AG09309 (cell line): ENCODE measurements around the gene B9D2.

Experiments used
- DNase-seq: peaks from one replicate; pipeline ENCODE4 v3.0.0-alpha.2; 2010; ENCODE audit warnings: low read depth
- H3K4me3 ChIP-seq: 2 replicates; pipeline ENCODE4 v1.5.1; 2011; ENCODE audit warnings: mild to moderate bottlenecking, low read depth, low read length, moderate library complexity; ENCODE audit not compliant: control insufficient read depth
- TF ChIP-seq, protein P1 (sequence below): IDR thresholded peaks from 2 replicates; pipeline ENCODE4 v1.5.1; 2011; ENCODE audit warnings: mild to moderate bottlenecking, low read depth, low read length, inconsistent platforms; ENCODE audit not compliant: insufficient read depth, control insufficient read depth; ENCODE audit errors: missing control alignments

B9D2 gene

DNA sequence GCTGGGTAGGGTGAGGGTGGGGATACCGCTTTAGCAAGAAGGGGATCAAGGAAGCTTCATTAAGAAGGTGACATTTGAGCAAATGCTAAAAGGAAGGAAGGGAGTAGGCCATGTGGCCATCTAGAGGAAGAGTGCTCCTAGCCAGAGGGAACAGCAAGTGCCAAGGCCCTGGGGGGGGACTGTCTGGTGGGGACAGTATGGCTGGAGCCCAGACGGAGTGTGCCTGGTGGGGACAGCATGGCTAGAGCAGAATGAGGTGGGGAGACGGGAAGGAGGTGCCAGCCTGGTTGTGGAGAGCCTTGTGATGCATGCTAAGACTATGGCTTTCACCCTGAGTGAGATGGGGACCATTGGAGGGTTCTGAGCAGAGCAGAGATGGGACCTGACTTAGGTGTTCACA, 8.1 kb downstream of the B9D2 start:
- DNase-seq, result no peak
- H3K4me3 ChIP-seq, result no peak overlapping the region
- TF ChIP-seq, protein P1, sequence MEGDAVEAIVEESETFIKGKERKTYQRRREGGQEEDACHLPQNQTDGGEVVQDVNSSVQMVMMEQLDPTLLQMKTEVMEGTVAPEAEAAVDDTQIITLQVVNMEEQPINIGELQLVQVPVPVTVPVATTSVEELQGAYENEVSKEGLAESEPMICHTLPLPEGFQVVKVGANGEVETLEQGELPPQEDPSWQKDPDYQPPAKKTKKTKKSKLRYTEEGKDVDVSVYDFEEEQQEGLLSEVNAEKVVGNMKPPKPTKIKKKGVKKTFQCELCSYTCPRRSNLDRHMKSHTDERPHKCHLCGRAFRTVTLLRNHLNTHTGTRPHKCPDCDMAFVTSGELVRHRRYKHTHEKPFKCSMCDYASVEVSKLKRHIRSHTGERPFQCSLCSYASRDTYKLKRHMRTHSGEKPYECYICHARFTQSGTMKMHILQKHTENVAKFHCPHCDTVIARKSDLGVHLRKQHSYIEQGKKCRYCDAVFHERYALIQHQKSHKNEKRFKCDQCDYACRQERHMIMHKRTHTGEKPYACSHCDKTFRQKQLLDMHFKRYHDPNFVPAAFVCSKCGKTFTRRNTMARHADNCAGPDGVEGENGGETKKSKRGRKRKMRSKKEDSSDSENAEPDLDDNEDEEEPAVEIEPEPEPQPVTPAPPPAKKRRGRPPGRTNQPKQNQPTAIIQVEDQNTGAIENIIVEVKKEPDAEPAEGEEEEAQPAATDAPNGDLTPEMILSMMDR, result no peak

DNA sequence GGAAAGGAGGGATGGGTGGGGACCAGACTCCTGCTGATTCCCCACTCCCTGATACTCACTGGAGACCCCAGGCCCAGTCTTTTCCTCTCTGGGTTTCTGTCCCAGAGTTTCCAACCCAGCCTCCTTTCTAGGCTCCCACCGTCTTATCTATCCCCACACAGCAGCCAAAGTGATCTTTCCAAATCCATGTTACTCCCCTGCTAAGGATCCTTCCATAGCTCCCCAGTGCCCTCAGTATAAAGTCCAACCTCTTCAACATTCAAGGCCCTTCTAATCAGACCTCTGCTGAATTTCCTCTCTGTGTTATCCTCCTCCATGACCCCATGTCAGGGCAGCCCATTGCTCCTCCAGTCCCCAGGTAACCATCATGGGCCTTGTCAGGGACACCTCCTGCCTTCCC, 8.9 kb downstream of the B9D2 start:
- DNase-seq, result no peak
- TF ChIP-seq, protein P1, result no peak

DNA sequence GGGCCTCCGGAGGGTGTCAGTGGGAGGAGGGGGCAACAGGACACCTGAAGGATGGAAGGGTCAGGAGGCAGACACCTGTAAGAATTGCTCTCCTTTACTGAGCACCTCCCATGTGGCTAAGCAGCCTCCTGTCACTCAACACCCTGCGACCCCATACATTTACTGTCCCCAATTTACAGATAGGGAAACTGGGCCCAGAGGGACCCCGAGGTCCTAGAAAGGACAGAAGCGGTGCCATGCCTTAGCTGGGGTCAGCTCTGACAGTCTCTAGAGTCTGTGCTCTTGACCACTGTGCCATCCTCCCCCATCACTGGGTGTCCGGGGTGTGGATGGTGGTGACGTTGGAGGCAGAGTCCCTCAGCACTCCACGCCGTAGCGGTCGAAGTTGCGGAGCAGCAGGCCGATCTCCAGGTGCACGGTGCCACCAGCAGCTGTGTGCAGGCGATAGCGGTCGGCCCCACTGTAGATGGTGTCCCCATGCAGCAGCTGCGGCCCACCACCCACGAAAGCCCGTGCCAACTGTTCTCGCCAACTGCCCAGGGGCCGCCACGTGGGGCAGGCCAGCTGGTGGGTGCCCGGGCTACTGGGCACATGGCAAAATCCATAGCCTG, 9.5 kb downstream of the B9D2 start:
- TF ChIP-seq, protein P1, result no peak
- no peak for DNase-seq
- peak overlapping the region; percentile 97 for H3K4me3 ChIP-seq

More for the DNA sequence above, 8.9 kb downstream of the B9D2 start:
- H3K4me3 ChIP-seq, result no peak overlapping the region

DNA sequence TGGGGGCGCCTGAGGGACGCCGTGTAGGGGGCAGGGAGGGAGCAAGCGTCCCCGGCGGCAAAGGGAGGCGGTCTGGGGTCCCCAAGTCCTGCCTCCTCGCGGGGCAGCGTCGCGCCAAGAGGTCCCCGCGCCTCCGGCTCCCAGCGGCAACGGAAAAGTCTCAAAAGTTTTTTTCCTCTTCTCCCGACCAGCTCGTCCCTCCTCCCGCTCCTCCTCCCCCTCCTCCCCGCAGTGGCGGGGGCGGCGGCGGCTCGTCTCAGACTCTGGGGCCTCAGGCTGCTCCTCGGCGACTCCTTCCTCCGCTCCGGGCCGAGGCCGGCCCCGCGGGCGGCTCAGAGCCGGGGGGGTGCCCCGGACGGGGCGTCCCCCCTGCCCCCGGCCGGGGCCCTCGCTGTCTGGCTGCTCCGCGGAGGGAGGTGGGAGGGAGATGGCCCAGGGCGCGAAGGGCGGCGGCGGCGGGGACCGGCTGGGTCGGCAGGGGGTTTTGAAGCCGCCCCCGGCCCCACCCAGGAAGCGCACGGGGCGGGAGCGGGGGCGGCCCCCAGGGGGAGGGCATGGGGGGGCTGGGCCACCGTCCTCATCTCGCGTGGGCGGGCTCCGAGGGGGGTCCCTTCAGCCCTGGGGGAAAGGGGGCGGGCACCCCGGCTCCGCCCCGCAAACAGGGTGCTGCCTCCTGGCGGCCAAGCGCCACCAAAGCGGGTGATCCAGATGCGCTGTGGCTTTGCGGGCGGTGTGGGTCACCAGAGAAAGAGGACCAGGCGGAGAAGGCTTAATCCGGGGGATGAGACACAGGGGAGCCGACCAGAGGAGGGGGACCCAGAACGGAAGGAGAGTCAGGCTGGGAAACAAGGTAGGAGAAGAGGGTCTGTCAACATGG, 10.2 kb downstream of the B9D2 start, which contains the start of gene TGFB1:
Gene TGFB1 (minus strand): TSS at position 457 of the 877 bp plus-strand sequence. CDS start 878 bp downstream, outside the sequence.
- TF ChIP-seq, protein P1, result peak; percentile 93
- H3K4me3 ChIP-seq, result peak within 1 kb of the TSS; percentile 97
- peak; percentile 58 for DNase-seq

DNA sequence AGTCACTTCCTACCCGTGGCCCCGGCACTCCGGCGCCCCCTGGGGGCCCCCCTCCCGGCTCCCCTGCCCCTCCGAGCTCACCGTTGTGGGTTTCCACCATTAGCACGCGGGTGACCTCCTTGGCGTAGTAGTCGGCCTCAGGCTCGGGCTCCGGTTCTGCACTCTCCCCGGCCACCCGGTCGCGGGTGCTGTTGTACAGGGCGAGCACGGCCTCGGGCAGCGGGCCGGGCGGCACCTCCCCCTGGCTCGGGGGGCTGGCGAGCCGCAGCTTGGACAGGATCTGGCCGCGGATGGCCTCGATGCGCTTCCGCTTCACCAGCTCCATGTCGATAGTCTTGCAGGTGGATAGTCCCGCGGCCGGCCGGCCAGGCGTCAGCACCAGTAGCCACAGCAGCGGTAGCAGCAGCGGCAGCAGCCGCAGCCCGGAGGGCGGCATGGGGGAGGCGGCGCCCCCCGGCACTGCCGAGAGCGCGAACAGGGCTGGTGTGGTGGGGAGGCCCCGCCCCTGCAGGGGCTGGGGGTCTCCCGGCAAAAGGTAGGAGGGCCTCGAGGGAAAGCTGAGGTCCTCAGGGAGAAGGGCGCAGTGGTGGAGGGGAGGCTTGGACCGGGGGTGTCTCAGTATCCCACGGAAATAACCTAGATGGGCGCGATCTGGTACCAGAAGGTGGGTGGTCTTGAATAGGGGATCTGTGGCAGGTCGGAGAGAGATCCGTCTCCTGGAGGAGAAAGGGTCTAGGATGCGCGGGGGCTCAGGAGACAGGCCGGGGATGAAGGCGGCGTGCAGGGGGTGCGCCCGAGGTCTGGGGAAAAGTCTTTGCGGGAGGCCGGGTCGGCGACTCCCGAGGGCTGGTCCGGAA, 11.1 kb downstream of the B9D2 start:
- DNase-seq, result no peak
- H3K4me3 ChIP-seq, result peak overlapping the region; percentile 97
- TF ChIP-seq, protein P1, result peak; percentile 66

DNA sequence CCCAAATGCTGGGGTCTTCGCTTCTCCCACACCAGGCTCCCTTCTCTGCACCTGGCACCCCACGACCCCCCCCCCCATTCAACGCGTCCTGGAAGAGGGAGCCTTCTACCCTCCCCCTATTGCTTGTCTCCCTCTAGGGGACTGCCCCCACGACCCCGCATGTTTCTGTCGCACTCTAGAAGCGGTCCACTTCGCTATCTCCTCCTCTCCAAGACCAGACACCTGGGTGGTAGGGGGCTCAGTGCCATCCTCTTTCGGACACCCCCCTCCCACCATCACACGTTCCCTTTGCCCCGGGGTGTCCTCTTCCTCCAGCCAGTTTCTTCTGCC, 11.7 kb downstream of the B9D2 start:
- TF ChIP-seq, protein P1, result no peak
- DNase-seq, result no peak
- H3K4me3 ChIP-seq, result peak overlapping the region; percentile 97
